Measurements from ENCODE around the gene COPA. TPM values are rescaled to one million over a fixed set of nuclear protein-coding genes. Genes with fewer than 3 reads are reported as not detected.

The COPA gene
- polyA plus RNA-seq, 4 donors: 143 to 177 (median 162) TPM

GRCh38 chr1:160363951-160364735 lies 21.1 kb upstream of the COPA start:
- DNase-seq (ENCODE audit: low read depth in 4 of 4, low spot score in 3 of 4): no peak

GRCh38 chr1:160363010-160363409 lies 20.0 kb upstream of the COPA start:
- DNase-seq (ENCODE audit: low read depth in 4 of 4, low spot score in 3 of 4): no peak

DNA sequence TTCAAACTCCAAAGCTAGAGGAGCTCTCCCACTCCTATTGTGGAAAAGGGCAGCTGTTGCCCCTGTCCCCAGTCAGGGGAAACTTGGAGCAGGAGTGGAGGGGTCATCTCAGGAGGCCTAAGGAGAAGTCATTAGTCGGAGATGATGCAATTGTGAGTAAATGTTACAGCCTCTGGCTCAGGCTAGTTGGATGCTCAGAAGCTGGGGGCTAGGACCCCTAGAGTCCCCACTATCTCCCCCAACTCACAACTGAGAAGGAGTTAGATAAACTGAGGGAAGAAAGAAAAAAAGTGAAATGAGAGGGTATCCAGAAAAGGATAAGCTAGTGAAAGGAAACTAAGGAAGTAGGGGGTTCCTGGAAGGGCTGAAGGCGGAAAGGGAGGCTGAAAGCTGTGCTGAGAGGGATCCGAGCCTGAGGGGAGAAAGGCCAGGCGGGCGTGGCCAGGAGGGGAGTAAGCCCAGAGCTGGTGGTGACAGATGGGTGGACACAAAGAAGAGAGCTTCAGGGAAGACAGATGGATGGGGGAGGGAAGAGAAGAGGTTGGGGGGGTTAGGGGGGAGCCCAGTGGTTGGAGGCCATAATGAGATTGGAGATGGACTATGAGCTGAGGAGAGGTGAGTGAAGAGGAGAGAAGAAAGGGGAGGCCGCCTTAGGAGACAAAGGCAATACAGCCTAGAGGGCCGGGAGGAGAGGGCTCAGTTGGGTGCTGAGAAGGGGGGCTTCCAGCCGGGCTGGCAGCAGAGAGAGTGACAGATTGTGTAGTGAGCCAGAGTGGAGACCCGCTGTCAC lies 19.3 kb upstream of the COPA start:
- no peak for DNase-seq (ENCODE audit: low read depth in 4 of 4, low spot score in 3 of 4)

DNA sequence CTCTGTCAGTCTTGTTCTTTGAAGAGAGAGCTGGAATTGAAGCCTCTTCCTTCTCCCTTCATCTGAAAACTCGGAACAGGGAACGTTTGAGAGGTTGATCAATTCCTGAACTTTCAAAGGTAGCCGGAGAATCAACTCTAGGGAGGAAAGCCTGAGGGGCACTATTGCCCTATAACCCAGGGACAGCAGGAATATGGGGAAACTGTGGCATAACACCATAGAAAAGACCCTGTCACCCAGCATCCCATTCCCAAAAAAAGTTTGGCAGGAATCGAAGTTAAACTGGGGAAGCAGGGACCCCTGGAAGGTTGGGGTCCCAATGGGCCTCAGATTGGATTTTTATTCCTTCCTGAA lies 18.7 kb upstream of the COPA start:
- no peak for DNase-seq (ENCODE audit: low read depth in 4 of 4, low spot score in 3 of 4)

DNA sequence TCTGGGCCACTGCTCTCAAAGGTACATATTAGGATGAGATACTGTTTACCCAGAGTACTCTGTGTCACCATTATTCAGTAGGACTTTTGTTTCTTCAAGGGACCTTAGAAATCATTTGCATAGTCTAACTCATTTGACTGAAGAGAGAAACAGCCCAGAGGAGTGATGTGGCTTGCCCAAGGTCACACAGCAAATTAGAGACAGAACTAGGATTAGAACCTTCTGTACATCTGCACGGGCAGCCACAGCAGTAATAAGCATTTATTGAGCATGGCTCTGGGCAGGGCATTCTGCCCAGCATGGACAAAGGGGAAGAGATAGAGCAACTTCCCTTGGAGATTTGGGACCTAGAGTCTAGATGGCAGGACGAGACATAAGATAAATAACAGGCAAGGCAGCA lies 18.1 kb upstream of the COPA start:
- no peak for DNase-seq (ENCODE audit: low read depth in 4 of 4, low spot score in 3 of 4)

- DNase-seq (ENCODE audit: low read depth in 4 of 4, low spot score in 3 of 4): no peak
These were observed 17.2 kb upstream of the COPA start for GRCh38 chr1:160360227-160360695.

DNA sequence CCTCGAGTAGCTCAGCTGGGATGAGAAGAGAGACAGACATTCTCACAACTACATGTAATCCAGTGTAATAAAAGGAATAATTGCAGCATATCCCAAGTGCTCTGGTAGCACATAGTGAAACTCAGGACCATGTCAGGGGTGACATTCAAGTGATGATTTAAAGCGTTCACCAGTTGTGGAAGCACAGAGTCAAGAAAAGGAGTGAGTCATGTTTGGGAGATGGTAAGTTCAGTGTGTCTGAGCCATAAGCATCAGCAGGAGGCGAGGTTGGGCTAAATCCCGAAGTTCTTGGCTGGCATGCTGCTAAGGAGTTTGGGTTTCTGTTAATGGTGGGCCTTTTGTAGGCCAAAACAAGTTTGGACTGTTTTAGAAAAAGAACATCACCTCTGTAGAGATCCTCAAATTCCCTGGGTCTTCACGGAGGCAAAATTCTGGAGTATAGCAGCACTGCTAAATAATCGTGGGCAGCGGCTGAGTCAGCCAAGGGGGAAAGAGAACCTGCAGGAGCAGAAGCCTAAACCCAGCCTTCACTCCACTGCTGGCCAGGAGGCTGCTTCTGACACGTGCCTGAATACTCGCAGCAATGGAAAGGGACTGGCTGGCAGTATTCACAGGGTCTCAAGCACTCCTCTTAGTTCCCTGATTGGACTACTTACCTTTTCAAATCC lies 16.6 kb upstream of the COPA start:
- DNase-seq (ENCODE audit: low read depth in 4 of 4, low spot score in 3 of 4): no peak

DNA sequence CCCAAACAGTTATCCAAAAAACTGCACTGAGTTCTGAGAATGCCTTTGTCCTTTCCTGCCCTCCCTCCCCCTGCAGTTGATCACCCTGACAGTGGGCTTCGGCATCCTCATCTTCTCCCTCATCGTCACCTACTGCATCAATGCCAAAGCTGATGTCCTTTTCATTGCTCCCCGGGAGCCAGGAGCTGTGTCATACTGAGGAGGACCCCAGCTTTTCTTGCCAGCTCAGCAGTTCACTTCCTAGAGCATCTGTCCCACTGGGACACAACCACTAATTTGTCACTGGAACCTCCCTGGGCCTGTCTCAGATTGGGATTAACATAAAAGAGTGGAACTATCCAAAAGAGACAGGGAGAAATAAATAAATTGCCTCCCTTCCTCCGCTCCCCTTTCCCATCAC lies 15.0 kb upstream of the COPA start:
- no peak for DNase-seq (ENCODE audit: low read depth in 4 of 4, low spot score in 3 of 4)

GRCh38 chr1:160357286-160358002 lies 14.4 kb upstream of the COPA start:
- no peak for DNase-seq (ENCODE audit: low read depth in 4 of 4, low spot score in 3 of 4)

- no peak for DNase-seq (ENCODE audit: low read depth in 4 of 4, low spot score in 3 of 4)
These were observed 11.4 kb upstream of the COPA start for GRCh38 chr1:160354388-160354985.

GRCh38 chr1:160353223-160353622 lies 10.2 kb upstream of the COPA start:
- no peak for DNase-seq (ENCODE audit: low read depth in 4 of 4, low spot score in 3 of 4)

- no peak for DNase-seq (ENCODE audit: low read depth in 4 of 4, low spot score in 3 of 4)
These were observed 9.5 kb upstream of the COPA start for GRCh38 chr1:160352555-160352954.

DNA sequence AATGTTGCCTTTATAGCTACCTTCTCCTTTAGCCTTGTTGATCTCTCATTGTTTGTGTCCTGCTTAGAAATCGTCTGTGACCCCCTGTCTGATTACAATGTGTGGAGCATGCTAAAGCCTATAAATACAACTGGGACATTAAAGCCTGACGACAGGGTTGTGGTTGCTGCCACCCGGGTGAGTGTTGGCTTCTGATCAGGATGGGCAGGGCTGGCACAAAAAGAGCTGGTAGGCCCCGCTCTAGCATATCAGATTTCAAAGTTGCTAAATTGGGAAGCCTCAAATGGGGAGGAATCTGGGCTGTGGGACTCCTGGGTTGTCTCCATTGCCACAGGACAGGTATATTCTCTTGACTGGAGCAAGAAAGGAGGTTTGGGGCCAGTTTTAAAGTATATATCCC lies 8.6 kb upstream of the COPA start:
- DNase-seq (ENCODE audit: low read depth in 4 of 4, low spot score in 3 of 4): no peak

DNA sequence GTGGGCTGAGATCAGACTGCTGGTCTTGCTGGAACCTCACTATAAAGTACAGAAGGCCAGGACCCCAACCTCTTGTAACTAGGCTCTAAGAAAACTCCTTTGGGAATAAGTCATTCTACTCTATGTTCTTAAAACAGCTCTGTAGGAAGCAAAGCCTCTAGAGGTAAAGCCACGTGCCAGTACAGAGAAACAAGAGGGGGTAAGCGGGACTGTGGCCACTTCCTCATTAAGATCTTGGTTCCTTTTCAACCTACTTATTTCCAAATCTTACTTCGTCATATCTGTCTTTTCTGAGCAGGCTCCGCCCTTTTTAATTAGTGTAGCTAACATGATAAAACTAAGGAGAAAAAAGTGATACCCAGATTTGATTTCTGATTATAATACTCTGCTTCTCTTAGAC lies 3.9 kb upstream of the COPA start:
- no peak for DNase-seq (ENCODE audit: low read depth in 4 of 4, low spot score in 3 of 4)

DNA sequence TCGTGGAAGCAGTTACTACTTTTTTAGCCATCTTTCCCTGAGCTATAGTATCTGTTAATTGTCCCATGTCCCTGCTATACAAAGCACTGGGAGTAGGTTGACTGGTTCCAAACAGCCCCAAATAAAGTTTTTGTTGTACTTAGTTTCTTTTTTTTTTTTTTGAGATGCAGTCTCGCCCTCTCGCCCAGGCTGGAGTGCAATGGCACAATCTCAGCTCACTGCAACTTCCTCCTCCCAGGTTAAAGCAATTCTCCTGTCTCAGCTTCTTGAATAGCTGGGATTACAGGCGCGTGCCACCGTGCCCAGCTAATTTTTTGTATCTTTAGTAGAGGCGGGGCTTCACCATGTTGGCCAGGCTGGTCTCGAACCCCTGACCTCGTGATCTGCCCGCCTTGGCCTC lies 3.4 kb upstream of the COPA start:
- DNase-seq (ENCODE audit: low read depth in 4 of 4, low spot score in 3 of 4): no peak

- DNase-seq (ENCODE audit: low read depth in 4 of 4, low spot score in 3 of 4): no peak
These were observed 1.9 kb upstream of the COPA start for GRCh38 chr1:160344936-160345335.

DNA sequence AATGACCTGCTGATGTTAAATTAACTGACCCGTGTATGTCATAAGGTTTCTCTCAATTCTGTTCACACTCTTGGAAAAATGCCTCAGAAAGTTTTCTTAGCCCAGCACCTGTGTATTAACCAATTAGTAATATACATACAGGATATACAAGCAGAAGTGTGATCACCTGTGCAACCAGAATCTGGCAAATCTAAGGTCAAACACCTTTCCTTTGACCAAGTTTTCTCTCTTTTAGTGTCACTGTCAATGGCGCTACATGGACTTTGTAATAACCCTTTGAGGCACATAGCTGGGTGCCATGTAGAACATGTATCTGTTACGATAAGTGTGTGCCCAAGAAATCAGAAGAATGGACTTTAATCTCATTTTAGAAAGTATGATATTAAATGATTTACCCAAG lies 1.2 kb upstream of the COPA start:
- DNase-seq (ENCODE audit: low read depth in 4 of 4, low spot score in 3 of 4): no peak

DNA sequence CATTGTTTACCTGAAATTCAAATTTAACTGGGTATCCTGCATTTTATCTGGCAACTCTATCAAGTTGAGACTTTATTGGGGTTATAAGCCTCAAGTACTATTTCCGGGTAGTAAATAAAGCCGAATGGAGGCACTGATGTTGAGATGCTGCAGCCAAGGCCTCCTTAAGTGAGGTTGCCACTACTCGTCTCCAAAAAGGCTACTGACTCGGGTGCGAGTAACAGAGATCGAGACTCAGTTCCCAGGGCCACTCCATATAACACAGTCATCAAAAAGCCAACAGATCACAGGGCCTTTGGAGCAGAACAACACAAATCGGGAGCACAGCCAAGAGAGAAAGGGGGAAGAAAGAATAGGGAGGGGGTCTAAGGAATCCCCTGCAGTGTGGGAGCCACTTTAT lies 524 bp downstream of the COPA start:
- peak in 3 of 4 donors; percentile 10 to 27 (median 12) for DNase-seq (ENCODE audit: low read depth in 4 of 4, low spot score in 3 of 4)

DNA sequence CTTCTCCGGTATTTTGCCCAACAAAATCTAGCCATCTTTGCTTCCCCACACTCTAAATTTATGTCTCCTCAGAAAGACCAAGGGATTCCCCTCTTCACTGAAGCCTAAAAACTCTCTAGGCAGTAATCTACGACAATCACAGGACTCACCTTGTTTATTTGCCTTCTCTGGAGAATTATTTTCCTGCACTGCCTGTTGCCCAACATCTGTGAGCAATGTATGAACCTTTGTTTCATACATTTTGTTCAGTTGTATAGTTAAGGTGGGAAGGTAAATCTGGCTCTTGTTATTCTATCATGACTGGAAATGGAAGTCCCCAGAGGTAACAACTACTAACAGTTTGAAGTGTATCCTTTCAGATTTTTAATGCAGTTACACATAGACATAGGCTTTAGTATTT lies 2.2 kb downstream of the COPA start:
- DNase-seq (ENCODE audit: low read depth in 4 of 4, low spot score in 3 of 4): no peak

DNA sequence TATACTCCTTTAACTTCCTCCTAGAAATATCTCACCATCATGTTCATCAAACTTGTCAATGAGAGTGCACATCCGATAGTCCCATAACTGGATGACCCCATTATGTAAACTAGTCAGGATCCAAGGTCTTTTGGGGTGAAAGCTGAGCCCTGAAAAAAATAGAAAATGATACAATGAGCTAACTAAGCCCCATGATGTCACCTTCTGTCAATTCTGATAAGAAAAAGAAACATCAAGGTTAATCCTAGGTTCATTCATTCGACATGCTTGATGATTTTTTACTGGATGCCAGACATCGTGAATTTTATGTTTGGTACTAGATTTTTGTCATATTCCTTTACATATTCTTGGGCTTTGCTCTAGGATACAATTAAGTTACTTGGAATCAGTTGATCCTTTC lies 2.9 kb downstream of the COPA start:
- DNase-seq (ENCODE audit: low read depth in 4 of 4, low spot score in 3 of 4): no peak

- DNase-seq (ENCODE audit: low read depth in 4 of 4, low spot score in 3 of 4): no peak
These were observed 4.5 kb downstream of the COPA start for GRCh38 chr1:160338580-160338979.
